B cell (primary cell): ENCODE measurements around the gene MSL3B.

ENCODE experiments used
- ATAC-seq: fragments of 200-7000 bp; cut with Tn5 transposase; one replicate; pipeline ENCODE4 v1.10.0; 2021; ENCODE audit warnings: low read depth, mild to moderate bottlenecking, moderate number of reproducible peaks, moderate library complexity
- CTCF ChIA-PET: fragments of 350-600 bp; sonication (Branson Sonifier 250); formaldehyde crosslinking; loops from one replicate; lab custom pipeline; 2021; ENCODE audit warnings: antibody characterized with exemption, inconsistent platforms; lab: Charles Lee
- POLR2A ChIA-PET: fragments of 350-600 bp; sonication (Branson Sonifier 250); formaldehyde crosslinking; loops from one replicate; lab custom pipeline; 2021; ENCODE audit warnings: antibody characterized with exemption; lab: Charles Lee
- DNase-seq: peaks from one replicate; pipeline ENCODE4 v3.0.0; 2013
- H2AFZ ChIP-seq: 2 replicates; pipeline ENCODE4 v1.6.1; 2012; ENCODE audit warnings: mild to moderate bottlenecking, low read depth, low read length; ENCODE audit not compliant: insufficient read depth, poor library complexity, severe bottlenecking
- H3K27ac ChIP-seq, 2 donors: 1 replicate in 1 of 2; 2 replicates in 1 of 2; pipeline ENCODE4 v1.5.1; 2012 to 2013; ENCODE audit warnings: low read length in 2 of 2, mild to moderate bottlenecking in 2 of 2, moderate library complexity in 1 of 2
- H3K27me3 ChIP-seq, 4 experiments: fragments of 200-600 bp in 1 of 4; sonication (generic) in 1 of 4; replicated peaks in 1 of 4; 1 replicate in 2 of 4; 2 replicates in 2 of 4; pipeline versions ENCODE4 v1.6.1 to v1.7.0; 2013 to 2016; ENCODE audit warnings: low read length in 3 of 4, mild to moderate bottlenecking in 2 of 4, mixed read lengths in 1 of 4, moderate library complexity in 1 of 4; ENCODE audit not compliant: insufficient read depth in 4 of 4, control insufficient read depth in 3 of 4; ENCODE audit errors: control extremely low read depth in 1 of 4
- H3K36me3 ChIP-seq, 2 experiments: replicated peaks in 1 of 2; 1 replicate in 1 of 2; 2 replicates in 1 of 2; pipeline versions ENCODE4 v1.6.1 to v1.7.1; 2013; ENCODE audit warnings: low read length in 1 of 2; ENCODE audit not compliant: insufficient read depth in 2 of 2, control insufficient read depth in 1 of 2; ENCODE audit errors: control extremely low read depth in 1 of 2, extremely low read depth in 1 of 2
- H3K4me1 ChIP-seq, 2 donors: fragments of 200-600 bp in 1 of 2; sonication (generic) in 1 of 2; 1 replicate in 1 of 2; 2 replicates in 1 of 2; pipeline versions ENCODE4 v1.5.1 to v1.6.1; 2013 to 2017; ENCODE audit warnings: low read length in 2 of 2; ENCODE audit not compliant: control insufficient read depth in 2 of 2, insufficient read depth in 2 of 2
- H3K4me2 ChIP-seq: replicated peaks from 2 replicates; pipeline ENCODE3; 2012; ENCODE audit warnings: mild to moderate bottlenecking, low read depth, low read length; ENCODE audit not compliant: poor library complexity, severe bottlenecking
- H3K4me3 ChIP-seq, 5 experiments: fragments of 200-600 bp in 1 of 5; sonication (generic) in 1 of 5; 1 replicate in 3 of 5; 2 replicates in 2 of 5; pipeline versions ENCODE4 v1.5.1 to v1.7.0; 2011 to 2016; ENCODE audit warnings: low read length in 4 of 5, mild to moderate bottlenecking in 4 of 5, low read depth in 2 of 5, control low read depth in 1 of 5, moderate library complexity in 1 of 5; ENCODE audit not compliant: insufficient read depth in 1 of 5; ENCODE audit errors: control extremely low read depth in 1 of 5, extremely low read depth in 1 of 5
- H3K79me2 ChIP-seq: fragments of 200-600 bp; sonication (generic); one replicate; pipeline ENCODE4 v1.6.0; 2016; ENCODE audit warnings: low read length; ENCODE audit not compliant: control insufficient read depth, insufficient read depth
- H3K9ac ChIP-seq: fragments of 200-600 bp; sonication (generic); 2 replicates; pipeline ENCODE4 v1.6.1; 2017; ENCODE audit warnings: mild to moderate bottlenecking, low read length, moderate library complexity
- H3K9me3 ChIP-seq, 3 donors: one replicate each; pipeline versions ENCODE4 v1.6.1 to v1.7.1; 2013; ENCODE audit warnings: low read length in 2 of 3; ENCODE audit not compliant: control insufficient read depth in 2 of 3, insufficient read depth in 1 of 3; ENCODE audit errors: control extremely low read depth in 1 of 3
- H4K20me1 ChIP-seq: 2 replicates; pipeline ENCODE4 v1.6.0; 2012; ENCODE audit warnings: mild to moderate bottlenecking, low read length; ENCODE audit not compliant: insufficient read depth, control insufficient read depth, poor library complexity, severe bottlenecking
- H3K27ac Mint-ChIP-seq: one replicate; pipeline ENCODE4 v1.8.0; 2021; ENCODE audit warnings: mixed read lengths
- H3K27me3 Mint-ChIP-seq: one replicate; pipeline ENCODE4 v1.8.0; 2021; ENCODE audit warnings: mixed read lengths
- H3K4me1 Mint-ChIP-seq: one replicate; pipeline ENCODE4 v1.8.0; 2021; ENCODE audit warnings: mixed read lengths
- H3K4me3 Mint-ChIP-seq: one replicate; pipeline ENCODE4 v1.8.0; 2021; ENCODE audit warnings: mixed read lengths
- H3K9me3 Mint-ChIP-seq: one replicate; pipeline ENCODE4 v1.8.0; 2022; ENCODE audit warnings: mixed read lengths; ENCODE audit not compliant: insufficient read depth
- EZH2 ChIP-seq: IDR thresholded peaks from 2 replicates; pipeline ENCODE4 v1.6.1; 2012; ENCODE audit warnings: borderline replicate concordance, low read depth, mild to moderate bottlenecking, moderate library complexity, low read length; ENCODE audit not compliant: insufficient read depth, poor library complexity, severe bottlenecking
- WGBS: methylation state at CpG from one replicate; pipeline ENCODE4 v1.1.5; 2013; ENCODE audit warnings: missing lambda C conversion rate; ENCODE audit not compliant: insufficient coverage; 5-methylcytosine and 5-hydroxymethylcytosine counted together
- intact Hi-C: fragments of 100-400 bp; cut with micrococcal nuclease; formaldehyde crosslinking; loops from one replicate; pipeline ENCODE4 v1.10.0; 2022
- TF ChIP-seq, protein P1 (sequence below): fragments of 200-600 bp; IDR thresholded peaks from one replicate; pipeline ENCODE4 v1.8.0; 2022; ENCODE audit warnings: antibody characterized with exemption, mild to moderate bottlenecking

The MSL3B gene

DNA sequence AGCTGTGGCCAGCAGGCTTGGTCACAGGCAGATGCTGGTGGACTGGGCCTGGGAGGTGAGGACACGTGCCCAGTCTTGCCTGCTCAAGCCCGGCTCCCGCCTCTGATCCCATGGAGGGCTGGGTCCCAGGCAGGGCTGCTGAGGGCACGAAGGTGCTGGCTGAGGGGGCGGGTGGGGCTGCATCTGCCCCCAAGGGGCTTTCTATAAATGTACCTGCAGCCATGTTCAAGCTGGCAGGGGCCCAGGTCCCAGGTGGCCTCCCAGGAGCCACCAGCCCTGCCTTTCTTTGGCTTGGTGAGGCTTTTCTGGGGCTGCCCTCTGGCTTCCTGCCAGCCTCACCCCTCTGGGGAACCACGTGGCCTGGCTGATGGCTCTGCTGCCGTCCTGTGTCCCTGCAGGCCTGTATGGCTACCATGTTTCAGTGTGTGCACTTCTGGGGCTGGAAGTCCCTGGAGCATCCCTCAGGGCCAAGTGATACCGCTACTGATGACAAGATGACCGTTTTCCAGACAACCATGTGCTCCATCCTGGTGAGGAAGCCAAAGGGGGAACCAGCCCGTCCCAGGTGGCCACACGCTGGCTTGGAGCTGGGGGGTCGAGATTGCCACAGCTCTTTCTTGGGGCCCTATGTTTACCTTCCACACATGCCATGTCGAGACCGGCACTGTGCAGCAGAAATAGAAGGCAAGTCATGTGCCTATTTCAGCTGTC, 37.0 kb downstream of the MSL3B start:
- ATAC-seq (no peak), DNase-seq (no peak)
- H3K4me2 ChIP-seq, result no peak overlapping the region
- H3K4me1 ChIP-seq, result peaks cover 0 to 6% of the 10 kb centered on the region in 2 donors
- H3K79me2 ChIP-seq, result no peaks in the 10 kb centered on the region
- H2AFZ ChIP-seq, result peak overlapping the region; percentile 58
- H3K27ac Mint-ChIP-seq, result no peak overlapping the region
- no peak overlapping the region for H3K4me3 Mint-ChIP-seq
- peaks cover 0 to 6% (median 0%) of the 10 kb centered on the region in 3 donors for H3K9me3 ChIP-seq
- H3K9me3 Mint-ChIP-seq, result no peaks in the 10 kb centered on the region
- no peaks in the 10 kb centered on the region for H3K36me3 ChIP-seq
- TF ChIP-seq, protein P1, sequence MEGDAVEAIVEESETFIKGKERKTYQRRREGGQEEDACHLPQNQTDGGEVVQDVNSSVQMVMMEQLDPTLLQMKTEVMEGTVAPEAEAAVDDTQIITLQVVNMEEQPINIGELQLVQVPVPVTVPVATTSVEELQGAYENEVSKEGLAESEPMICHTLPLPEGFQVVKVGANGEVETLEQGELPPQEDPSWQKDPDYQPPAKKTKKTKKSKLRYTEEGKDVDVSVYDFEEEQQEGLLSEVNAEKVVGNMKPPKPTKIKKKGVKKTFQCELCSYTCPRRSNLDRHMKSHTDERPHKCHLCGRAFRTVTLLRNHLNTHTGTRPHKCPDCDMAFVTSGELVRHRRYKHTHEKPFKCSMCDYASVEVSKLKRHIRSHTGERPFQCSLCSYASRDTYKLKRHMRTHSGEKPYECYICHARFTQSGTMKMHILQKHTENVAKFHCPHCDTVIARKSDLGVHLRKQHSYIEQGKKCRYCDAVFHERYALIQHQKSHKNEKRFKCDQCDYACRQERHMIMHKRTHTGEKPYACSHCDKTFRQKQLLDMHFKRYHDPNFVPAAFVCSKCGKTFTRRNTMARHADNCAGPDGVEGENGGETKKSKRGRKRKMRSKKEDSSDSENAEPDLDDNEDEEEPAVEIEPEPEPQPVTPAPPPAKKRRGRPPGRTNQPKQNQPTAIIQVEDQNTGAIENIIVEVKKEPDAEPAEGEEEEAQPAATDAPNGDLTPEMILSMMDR, result no peak
- TF ChIP-seq EZH2, result no peak
- no peak overlapping the region for H3K9ac ChIP-seq
- no peaks in the 10 kb centered on the region for H3K27me3 ChIP-seq
- peaks cover 3% of the 10 kb centered on the region for H3K4me1 Mint-ChIP-seq
- no peaks in the 10 kb centered on the region for H4K20me1 ChIP-seq
- no peak overlapping the region for H3K27ac ChIP-seq
- no peak overlapping the region for H3K4me3 ChIP-seq
- intact Hi-C loops, result no loop called here
- H3K27me3 Mint-ChIP-seq, result peaks cover 2% of the 10 kb centered on the region
- whole genome bisulfite sequencing, result 22% methylated on average over 13 of the region's 14 CpGs
- ChIA-PET POLR2A (no interaction called here), CTCF (no interaction called here)

DNA sequence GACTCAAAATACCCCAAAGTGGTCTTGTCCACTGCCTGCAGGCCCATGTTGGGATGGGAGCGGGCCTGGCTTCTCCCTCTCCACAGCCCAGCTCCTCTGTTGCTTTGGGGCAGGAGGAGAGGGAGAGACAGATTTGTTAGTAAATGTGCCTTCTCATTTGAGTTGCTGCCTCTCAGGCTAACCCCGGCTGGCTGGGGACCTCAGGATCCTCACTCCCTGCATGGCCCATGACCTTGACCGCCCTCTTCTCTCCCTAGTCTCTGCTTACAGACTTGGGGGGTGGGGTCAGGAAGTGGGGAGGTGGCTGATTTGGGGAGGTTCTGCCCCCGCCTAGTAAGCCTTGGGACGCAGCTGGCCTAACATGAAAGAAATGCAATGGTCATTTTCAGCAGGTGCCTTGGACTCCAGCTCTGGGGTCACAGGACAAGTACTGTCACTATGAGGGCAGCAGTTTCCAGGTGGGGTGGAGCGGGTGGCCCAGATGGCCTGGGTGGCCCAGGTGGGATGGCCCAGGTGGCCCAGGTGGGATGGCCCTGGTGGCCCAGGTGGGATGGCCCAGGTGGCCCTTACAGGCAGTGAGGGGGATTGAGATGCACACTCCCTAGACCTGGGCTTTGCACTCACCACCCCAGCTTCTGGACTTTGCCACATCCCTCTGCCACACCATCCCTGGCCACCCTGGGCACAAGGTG, 37.9 kb downstream of the MSL3B start:
- CTCF ChIA-PET, result no interaction called here
- no peak overlapping the region for H3K27ac Mint-ChIP-seq

More for the DNA sequence above, 37.9 kb downstream of the MSL3B start:
- POLR2A ChIA-PET, result no interaction called here
- Mint-ChIP-seq H3K9me3 (peaks cover 1% of the 10 kb centered on the region), H3K4me1 (peaks cover 3% of the 10 kb centered on the region), H3K4me3 (no peak overlapping the region), H3K27me3 (peaks cover 7% of the 10 kb centered on the region)
- Histone ChIP-seq H2AFZ (no peak overlapping the region), H3K36me3 (no peaks in the 10 kb centered on the region), H3K9me3 (no peaks in the 10 kb centered on the region), H3K4me2 (no peak overlapping the region), H3K4me3 (no peak overlapping the region), H3K79me2 (no peaks in the 10 kb centered on the region), H4K20me1 (no peaks in the 10 kb centered on the region), H3K4me1 (peaks cover 0 to 6% of the 10 kb centered on the region in 2 donors), H3K27me3 (no peaks in the 10 kb centered on the region), H3K27ac (no peak overlapping the region), H3K9ac (no peak overlapping the region)
- no peak for TF ChIP-seq EZH2
- TF ChIP-seq, protein P1, result no peak
- no peak for DNase-seq
- intact Hi-C loops, result no loop called here
- no peak for ATAC-seq
- 93% methylated on average over 2 of the region's 6 CpGs for WGBS
